Measurements from ENCODE around the gene ADCY9.
"Not testable (repeated sequence)": the region's sequence is repeated elsewhere in the genome, so short reads cannot be mapped to it uniquely, and the experiment has no call there.

ADCY9 gene

DNA sequence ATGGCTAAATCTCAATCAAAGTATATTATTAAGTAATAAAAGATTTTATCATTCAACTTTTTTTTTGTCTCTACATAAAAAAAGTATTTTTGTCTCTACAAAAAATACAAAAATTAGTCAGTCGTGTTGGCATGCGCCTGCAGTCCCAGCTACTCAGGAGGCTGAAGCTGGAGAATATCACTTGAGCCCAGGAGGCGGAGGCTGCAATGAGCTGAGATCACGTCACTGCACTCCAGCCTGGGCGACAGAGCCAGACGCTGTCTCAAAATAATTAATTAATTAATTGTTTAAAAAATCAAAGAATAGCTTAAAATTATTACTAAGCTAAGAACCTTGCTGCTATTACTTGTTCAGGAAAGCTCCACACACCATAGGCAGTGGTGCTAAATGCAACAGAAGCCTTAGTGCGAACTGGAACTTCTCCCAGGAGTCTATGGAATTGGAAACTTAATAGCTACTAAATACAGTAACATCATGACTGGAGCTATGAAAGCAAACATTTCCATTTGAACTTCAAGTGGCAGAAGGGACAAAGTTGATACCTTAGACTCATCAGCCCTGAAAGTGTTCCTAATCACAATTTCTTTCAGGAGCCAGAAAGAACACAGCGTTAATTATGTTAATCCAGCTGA lies 22.6 kb downstream of the ADCY9 start:
- DNase-seq (ENCODE audit: low read depth in 2 of 2): no peak

DNA sequence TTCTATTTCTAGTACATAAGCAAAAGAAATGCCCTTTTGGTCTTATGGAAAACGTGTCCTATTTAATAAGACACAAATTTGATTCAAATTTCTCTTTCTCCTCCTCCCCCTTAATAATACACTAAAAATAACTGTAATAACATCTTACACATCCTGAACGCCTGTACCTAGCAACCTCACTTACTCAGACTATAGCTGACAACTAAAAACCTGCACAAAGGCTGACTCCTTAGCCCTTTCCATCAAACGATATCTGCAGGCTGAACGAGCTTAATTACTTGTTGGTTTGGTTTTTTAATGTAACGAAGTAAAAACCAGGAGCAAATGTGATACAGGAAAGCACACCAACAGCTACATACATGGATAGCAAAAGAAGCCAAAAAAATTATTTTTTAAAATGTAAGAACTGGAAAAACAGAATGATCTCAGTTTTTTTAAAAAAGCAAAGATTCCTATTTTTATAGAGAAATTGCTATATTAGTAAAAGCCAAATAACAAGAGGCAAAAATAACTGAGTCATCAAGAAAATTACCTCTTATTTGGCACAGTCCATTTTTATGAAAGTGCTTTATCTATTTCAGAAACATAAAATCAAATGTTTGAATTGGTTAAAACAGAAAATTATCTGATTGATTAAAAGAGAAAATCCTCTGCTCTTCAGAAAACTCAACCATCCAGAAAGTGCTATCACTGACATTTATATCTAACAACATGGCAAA lies 23.5 kb downstream of the ADCY9 start:
- DNase-seq (ENCODE audit: low read depth in 2 of 2): no peak

GRCh38 chr16:4091240-4092012 lies 24.8 kb downstream of the ADCY9 start:
- DNase-seq (ENCODE audit: low read depth in 2 of 2): no peak

GRCh38 chr16:4090351-4090851 lies 25.8 kb downstream of the ADCY9 start:
- no peak for DNase-seq (ENCODE audit: low read depth in 2 of 2)

DNA sequence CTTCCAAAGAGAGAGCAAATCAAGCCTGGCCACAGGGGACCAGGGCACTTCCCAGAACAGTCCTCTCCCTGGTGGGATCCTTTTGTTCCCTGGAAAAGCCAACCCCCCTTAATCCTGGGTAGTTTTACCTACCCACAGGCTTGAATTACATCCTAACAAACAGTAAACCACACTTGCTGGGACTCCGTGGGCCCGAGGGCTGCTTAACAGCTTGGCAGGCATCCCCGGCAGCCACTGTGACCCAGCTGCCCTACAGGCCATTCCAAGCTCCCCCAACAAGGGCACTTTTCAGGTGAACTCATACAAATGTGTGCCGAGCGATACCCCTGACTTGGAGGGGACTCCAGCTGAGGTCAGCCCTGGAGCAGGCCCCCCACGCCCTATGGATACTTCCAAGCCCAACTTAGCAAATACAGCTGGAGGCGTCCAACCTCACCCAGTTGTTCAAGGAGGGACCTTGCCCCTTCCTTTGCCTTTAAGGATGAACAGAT lies 26.4 kb downstream of the ADCY9 start:
- no peak for DNase-seq (ENCODE audit: low read depth in 2 of 2)

- DNase-seq (ENCODE audit: low read depth in 2 of 2): no peak
Measured at GRCh38 chr16:4089251-4089810, 26.9 kb downstream of the ADCY9 start.

DNA sequence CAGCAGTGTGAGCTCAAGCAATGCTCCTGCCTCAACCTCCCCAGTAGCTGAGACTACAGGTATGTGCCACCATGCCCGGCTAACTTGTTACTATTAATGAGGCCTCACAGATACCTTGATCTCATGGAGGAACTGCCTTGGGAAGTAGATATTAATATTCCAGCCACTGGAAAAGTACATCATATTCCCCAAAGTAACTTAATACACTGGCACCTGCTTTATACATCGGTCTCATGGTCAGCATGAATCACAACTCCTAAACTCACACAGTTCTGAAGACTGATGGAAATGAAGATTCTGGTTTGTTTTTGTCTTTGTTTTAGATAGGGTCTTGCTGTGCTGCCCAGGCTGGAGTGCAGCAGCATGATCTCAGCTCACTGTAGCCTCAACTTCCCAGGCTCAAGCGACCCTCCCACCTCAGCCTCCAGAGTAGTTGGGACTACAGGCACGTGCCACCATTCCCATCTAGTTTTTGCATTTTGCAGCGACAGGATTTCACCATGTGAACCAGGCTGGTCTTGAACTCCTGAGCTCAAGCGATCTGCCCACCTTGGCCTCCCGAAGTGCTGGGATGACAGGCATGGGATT lies 28.2 kb downstream of the ADCY9 start:
- no peak for DNase-seq (ENCODE audit: low read depth in 2 of 2)

DNA sequence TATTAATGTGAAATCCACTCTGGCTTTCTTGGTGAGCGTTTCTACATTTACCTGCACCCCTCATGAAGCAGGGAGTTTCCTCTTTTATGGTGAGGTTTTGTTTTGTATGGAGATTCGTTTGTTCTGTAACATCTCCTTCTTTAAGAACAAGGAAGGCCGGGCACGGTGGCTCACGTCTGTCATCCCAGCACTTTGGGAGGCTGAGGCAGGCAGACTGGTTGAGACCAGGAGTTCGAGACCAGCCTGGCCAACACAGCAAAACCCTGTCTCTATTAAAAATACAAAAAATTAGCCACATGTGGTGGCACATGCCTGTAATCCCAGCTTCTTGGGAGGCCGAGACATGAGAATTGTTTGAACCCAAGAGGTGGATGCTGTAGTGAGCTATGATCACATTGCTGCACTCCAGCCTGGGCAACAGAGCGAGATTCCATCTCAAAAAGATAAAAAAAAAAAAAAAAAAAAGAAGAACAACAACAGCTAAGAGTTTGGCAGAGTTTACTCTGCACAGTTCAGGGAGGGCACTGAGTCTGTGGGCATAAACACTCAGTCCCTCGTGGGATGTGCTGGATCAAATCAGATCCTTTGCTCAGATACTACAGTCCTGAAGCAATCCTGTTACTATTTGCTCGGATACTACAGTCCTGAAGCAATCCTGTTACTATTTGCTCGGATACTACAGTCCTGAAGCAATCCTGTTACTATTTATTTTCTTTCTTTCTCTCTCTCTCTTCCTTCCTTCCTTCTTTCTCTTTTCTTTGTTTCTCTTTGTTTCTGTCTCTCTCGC lies 28.9 kb downstream of the ADCY9 start:
- no peak for DNase-seq (ENCODE audit: low read depth in 2 of 2)

GRCh38 chr16:4086153-4086552 lies 30.1 kb downstream of the ADCY9 start:
- no peak for DNase-seq (ENCODE audit: low read depth in 2 of 2)

DNA sequence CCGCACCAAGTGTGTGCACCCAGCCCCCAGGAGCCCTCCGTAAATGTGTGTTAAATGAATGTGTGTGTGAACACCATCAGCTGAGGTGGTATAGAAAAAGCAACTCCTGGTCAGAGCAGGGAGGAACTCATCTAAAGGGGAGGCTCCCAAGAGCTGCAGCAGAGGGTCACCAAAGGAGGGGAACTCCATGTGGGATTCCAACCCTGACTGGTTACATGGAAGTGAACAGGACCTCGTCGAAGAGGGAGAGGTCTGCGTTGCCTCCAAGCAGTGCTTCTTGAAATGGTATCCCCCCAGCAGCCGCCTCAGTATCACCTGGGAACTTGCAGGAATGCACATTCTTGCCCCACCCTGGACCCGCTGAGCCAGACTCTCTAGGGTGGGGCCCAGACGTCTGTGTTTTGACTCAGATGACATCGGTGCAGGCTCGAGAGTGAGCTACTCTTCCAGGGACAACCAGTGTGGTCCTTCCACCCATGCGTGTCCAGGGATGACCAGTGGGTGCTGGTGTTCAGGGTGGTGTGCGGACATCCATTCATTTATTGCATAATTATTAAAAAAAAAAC lies 30.8 kb downstream of the ADCY9 start:
- no peak for DNase-seq (ENCODE audit: low read depth in 2 of 2)

DNA sequence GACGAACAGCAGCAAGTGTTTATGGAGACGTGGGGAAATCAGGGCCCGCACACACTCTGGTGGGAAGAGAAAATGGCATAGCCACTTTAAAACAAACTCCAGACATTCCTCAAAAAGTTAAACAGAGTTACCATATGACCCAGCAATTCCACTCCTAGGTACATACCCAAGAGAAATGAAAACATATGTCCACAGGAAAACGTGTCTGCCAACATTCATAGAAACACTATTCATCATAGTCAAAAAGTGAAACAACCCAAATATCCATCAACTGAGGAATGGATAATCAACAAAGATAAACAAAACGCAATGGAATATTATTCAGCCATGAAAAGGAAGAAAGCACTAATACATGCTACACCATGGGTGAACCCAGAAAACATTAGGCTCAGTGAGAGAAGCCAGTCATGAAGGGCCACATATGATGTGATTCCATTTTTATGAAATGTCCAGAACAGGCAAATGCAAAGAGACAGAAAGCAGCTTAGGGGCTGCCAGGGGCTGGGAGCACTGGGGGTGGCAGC lies 32.8 kb downstream of the ADCY9 start:
- DNase-seq (ENCODE audit: low read depth in 2 of 2): no peak

- DNase-seq (ENCODE audit: low read depth in 2 of 2): no peak
Measured at GRCh38 chr16:4082474-4083044, 33.7 kb downstream of the ADCY9 start.

GRCh38 chr16:4081521-4082021 lies 34.7 kb downstream of the ADCY9 start:
- peak; percentile 24 to 30 for DNase-seq (ENCODE audit: low read depth in 2 of 2)

DNA sequence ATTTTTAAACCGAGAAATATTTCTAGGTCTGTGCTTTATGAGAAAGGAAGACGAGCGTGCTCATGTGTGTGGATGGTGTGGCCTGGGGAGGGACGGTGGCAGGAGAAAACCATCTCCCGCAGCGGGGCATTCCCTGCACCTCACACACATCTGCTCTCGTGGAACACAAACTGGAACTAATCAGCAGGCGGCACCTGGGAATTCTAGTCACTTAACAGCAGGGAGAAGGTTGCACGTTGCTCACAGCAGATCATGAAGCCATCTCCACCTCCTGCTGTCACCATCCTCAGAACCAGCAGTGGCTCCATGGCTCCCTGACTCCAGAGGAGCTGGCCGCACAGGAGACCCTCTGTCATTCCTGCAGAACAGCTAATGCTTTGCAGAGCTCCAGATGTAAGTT lies 35.2 kb downstream of the ADCY9 start:
- DNase-seq (ENCODE audit: low read depth in 2 of 2): no peak

DNA sequence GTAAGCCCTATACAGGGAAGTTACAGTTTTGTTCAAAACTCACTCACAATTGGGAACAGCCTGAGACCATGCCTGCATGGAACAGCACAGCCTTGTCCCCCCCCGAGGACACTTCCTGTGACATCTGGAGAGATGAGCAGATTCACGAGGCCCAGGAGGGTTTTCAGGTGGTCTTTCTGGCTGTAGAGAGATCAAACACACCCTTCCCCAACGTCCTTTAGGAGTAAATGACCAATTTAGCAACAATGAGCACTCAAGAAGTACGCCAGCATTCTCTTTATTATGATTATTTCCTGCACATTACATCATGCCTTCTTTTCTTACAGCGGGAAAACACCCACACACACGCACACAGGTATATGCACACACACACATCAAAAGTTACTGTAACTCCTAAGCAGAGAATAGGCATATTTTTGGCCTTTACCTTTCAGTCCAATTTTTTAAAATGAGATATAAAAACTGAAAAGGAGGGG lies 39.0 kb downstream of the ADCY9 start:
- DNase-seq (ENCODE audit: low read depth in 2 of 2): peak in 1 of 2 donors; percentile 13

- DNase-seq (ENCODE audit: low read depth in 2 of 2): no peak
Measured at GRCh38 chr16:4075534-4075933, 40.7 kb downstream of the ADCY9 start.

DNA sequence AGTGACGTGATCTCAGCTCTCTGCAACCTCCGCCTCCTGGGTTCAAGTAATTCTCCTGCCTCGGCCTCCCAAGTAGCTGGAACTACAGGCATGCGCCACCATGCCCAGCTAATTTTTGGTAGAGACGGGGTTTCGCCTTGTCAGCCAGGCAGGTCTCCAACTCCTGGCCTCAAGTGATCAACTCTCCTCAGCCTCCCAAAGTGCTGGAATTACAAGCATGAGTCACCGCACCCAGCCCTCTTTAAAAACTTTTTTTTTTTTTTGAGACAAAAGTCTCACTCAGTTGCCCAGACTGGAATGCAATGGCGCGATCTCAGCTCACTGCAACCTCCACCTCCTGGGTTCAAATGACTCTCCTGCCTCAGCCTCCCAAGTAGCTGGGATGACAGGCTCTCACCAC lies 43.1 kb downstream of the ADCY9 start:
- not testable (repeated sequence) for DNase-seq (ENCODE audit: low read depth in 2 of 2)

DNA sequence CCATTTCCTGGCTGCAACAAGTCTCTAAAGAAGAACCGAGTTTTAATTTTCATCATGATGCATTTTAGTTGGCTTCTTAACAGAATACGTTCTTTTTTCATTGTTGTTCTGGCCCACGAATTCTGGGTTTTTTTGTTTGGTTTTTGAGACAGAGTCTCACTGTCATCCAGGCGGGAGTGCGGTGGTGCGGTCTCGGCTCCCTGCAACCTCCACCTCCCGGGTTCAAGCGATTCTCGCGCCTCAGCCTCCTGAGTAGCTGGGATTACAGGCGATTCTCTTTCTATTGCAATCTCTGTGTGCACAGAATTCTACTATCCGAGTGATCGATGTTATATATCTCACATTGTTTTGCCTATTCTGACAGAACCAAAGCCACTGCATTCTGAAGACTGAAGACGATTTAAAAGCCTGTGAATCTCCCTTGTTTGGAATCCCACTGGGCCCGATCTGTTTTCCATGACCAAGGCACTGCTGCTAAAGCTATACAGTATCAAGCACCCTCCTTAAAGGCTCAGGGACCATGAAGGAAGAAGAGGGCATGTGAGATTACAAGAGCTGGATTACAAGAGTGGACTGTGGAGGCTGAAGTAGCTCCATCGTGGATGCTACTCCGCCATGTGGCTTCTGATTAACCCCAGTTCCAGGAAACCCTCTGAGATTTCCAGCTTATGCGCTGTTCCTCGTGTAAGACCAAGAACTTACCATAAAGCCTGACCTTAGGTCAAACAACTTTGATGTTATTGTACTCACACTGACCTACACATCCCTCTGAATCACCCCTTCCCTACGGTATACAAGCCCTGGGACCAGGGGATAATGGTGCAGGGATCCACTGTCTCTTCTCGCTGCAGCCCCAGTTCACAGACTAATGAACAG lies 44.3 kb downstream of the ADCY9 start:
- DNase-seq (ENCODE audit: low read depth in 2 of 2): no peak

DNA sequence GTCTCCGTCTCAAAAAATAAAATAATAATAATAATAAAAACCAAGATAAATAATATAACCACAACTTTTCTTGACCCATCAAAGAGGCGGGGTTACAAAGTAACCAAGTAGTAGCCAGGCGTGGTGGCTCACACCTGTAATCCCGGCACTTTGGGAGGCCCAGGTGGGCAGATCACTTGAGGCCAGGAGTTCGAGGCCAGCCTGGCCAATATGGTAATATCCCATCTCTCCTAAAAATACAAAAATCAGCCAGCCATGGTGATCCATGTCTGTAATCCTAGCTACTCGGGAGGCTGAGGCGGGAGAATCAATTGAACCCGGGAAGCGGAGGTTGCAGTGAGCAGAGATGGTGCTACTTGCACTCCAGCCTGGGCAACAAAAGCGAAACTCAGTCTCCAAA lies 45.3 kb downstream of the ADCY9 start:
- no peak for DNase-seq (ENCODE audit: low read depth in 2 of 2)

Data from stimulated activated CD4-positive, alpha-beta T cell treated with anti-CD3 and anti-CD28 coated beads, Interleukin-15, amount 100 ng/mL, for 48 hours (primary cell).